DND-41 (cell line): ENCODE data around the gene STXBP5.

Source experiments
- ATAC-seq: fragments of 200-7000 bp; cut with Tn5 transposase; 3 replicates; pipeline ENCODE4 v1.9.1; 2021; ENCODE audit warnings: low read depth; ENCODE audit not compliant: insufficient read depth
- DNase-seq: peaks from one replicate; pipeline ENCODE4 v3.0.0-alpha.2; 2020
- H2AFZ ChIP-seq: 2 replicates; pipeline ENCODE4 v1.6.0; 2012; ENCODE audit warnings: low read depth, low read length
- H3K27ac ChIP-seq: 2 replicates; pipeline ENCODE4 v1.5.1; 2012; ENCODE audit warnings: low read length, inconsistent platforms
- H3K27me3 ChIP-seq: fragments of 200-600 bp; sonication (generic); 2 replicates; pipeline ENCODE4 v1.6.0; 2012; ENCODE audit warnings: low read length, mild to moderate bottlenecking, inconsistent platforms; ENCODE audit not compliant: insufficient read depth, poor library complexity
- H3K36me3 ChIP-seq: 2 replicates; pipeline ENCODE4 v1.5.1; 2012; ENCODE audit warnings: low read length, inconsistent platforms; ENCODE audit not compliant: insufficient read depth
- H3K4me1 ChIP-seq: 2 replicates; pipeline ENCODE4 v1.5.1; 2012; ENCODE audit warnings: mild to moderate bottlenecking, low read length; ENCODE audit not compliant: insufficient read depth
- H3K4me2 ChIP-seq: 2 replicates; pipeline ENCODE4 v1.6.0; 2012; ENCODE audit warnings: mild to moderate bottlenecking, moderate library complexity, low read length, inconsistent platforms; ENCODE audit not compliant: insufficient read depth
- H3K4me3 ChIP-seq, 2 experiments: fragments of 200-600 bp in 1 of 2; shearing (Covaris generic) in 1 of 2; 2 replicates each; pipeline ENCODE4 v1.5.1; 2012 to 2016; ENCODE audit warnings: inconsistent platforms in 2 of 2, low read length in 2 of 2, mild to moderate bottlenecking in 2 of 2, low read depth in 1 of 2, moderate library complexity in 1 of 2
- H3K79me2 ChIP-seq: 2 replicates; pipeline ENCODE4 v1.6.0; 2012; ENCODE audit warnings: low read length, inconsistent platforms; ENCODE audit not compliant: insufficient read depth
- H3K9ac ChIP-seq: 2 replicates; pipeline ENCODE4 v1.6.0; 2012; ENCODE audit warnings: low read depth, mild to moderate bottlenecking, inconsistent platforms, low read length, moderate library complexity
- H3K9me3 ChIP-seq: 2 replicates; pipeline ENCODE4 v1.5.1; 2012; ENCODE audit warnings: low read length, moderate library complexity, mild to moderate bottlenecking, inconsistent platforms; ENCODE audit not compliant: insufficient read depth, severe bottlenecking
- H4K20me1 ChIP-seq: 2 replicates; pipeline ENCODE4 v1.6.0; 2012; ENCODE audit warnings: low read length; ENCODE audit not compliant: insufficient read depth
- EZH2 ChIP-seq: IDR thresholded peaks from 3 replicates; pipeline ENCODE4 v1.6.1; 2012; ENCODE audit warnings: borderline replicate concordance, low read depth, mild to moderate bottlenecking, moderate library complexity, low read length, inconsistent platforms; ENCODE audit not compliant: severe bottlenecking
- TF ChIP-seq, protein P1 (sequence below): IDR thresholded peaks from 2 replicates; pipeline ENCODE4 v1.5.1; 2012; ENCODE audit warnings: borderline replicate concordance, low read length, moderate library complexity, mild to moderate bottlenecking; ENCODE audit not compliant: poor library complexity, severe bottlenecking; ENCODE audit errors: extremely low read depth

STXBP5 gene

DNA sequence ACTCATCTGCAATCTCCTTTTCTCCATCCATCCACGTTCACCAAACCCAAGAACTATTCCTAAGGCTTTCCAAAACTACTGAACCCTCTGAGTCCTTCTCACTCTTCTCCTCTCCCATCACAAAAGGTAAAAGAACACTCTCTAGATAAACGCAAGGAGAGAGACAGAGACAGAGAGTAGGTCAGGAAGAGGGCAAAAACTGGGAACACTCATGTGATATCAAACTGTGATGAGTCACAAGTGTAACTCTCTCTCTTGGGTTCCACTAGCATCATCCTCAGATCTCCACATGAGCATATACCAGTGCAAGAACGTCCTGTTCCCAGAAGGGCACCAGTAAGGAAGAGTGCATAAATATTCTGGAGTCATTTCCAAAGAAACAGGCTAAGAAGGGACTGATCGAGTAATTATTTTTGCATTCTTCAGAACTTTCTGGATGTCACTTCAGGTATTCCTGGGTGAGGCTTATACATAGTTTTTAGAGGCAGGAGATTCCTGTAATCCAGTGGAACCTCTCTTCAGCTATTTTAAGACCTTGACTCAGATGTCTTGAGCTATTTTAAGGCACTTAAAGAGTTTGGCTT, 47.3 kb upstream of the STXBP5 start:
- Histone ChIP-seq H3K4me3 (no peak overlapping the region), H3K4me2 (no peak overlapping the region), H2AFZ (no peak overlapping the region), H3K27me3 (peaks cover 4% of the 10 kb centered on the region), H3K9me3 (no peaks in the 10 kb centered on the region), H3K36me3 (no peaks in the 10 kb centered on the region), H3K27ac (no peak overlapping the region), H3K4me1 (no peaks in the 10 kb centered on the region), H3K79me2 (no peaks in the 10 kb centered on the region), H3K9ac (no peak overlapping the region), H4K20me1 (no peaks in the 10 kb centered on the region)
- no peak for DNase-seq
- ATAC-seq, result no peak
- TF ChIP-seq EZH2, result no peak
- TF ChIP-seq, protein P1, sequence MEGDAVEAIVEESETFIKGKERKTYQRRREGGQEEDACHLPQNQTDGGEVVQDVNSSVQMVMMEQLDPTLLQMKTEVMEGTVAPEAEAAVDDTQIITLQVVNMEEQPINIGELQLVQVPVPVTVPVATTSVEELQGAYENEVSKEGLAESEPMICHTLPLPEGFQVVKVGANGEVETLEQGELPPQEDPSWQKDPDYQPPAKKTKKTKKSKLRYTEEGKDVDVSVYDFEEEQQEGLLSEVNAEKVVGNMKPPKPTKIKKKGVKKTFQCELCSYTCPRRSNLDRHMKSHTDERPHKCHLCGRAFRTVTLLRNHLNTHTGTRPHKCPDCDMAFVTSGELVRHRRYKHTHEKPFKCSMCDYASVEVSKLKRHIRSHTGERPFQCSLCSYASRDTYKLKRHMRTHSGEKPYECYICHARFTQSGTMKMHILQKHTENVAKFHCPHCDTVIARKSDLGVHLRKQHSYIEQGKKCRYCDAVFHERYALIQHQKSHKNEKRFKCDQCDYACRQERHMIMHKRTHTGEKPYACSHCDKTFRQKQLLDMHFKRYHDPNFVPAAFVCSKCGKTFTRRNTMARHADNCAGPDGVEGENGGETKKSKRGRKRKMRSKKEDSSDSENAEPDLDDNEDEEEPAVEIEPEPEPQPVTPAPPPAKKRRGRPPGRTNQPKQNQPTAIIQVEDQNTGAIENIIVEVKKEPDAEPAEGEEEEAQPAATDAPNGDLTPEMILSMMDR, result no peak

DNA sequence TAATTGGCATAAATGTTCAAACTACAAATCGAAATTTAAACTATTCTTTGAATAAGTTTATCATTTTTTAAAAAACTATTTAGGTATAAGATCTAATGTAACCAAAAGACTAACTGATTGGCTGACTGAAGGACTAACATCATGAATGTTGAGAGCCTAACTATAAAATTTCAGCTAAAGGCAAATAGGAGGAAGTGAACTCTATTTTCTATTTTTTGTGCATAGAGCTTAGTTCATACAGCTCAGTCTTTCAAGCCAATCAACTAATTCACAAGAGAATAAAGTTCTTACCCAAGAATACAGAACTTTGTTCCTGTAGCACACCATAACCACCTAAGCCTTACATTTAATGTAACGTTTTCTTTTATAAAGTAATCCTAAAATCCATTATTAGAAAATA, 46.3 kb upstream of the STXBP5 start:
- DNase-seq (no peak), ATAC-seq (no peak)
- Histone ChIP-seq H3K4me1 (no peaks in the 10 kb centered on the region), H3K9me3 (no peaks in the 10 kb centered on the region), H4K20me1 (no peaks in the 10 kb centered on the region), H3K27me3 (peaks cover 4% of the 10 kb centered on the region), H2AFZ (no peak overlapping the region), H3K79me2 (no peaks in the 10 kb centered on the region), H3K4me2 (no peak overlapping the region), H3K4me3 (no peak overlapping the region), H3K27ac (no peak overlapping the region), H3K36me3 (no peaks in the 10 kb centered on the region), H3K9ac (no peak overlapping the region)
- TF ChIP-seq, protein P1, result no peak
- no peak for TF ChIP-seq EZH2

DNA sequence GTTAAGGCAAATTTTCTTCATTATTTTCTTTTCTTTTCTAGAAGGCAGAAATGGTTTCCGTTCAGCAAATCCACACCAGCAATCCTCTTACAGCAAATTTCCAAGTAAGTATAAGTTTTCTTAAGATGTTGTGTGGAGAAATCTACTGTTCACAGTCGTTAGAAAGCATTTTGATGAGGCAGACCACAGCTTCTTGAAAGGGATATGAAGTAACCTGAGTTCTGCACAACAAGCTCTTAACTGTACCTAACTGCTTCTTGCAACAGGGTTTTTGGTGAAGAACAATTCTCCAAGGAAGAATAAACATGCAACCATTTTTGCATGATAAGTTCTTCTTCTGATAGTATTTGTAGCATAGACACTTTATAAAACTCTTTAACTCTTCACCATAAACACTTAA, 45.3 kb upstream of the STXBP5 start:
- Histone ChIP-seq H4K20me1 (no peaks in the 10 kb centered on the region), H3K9ac (no peak overlapping the region), H3K27me3 (peaks cover 4% of the 10 kb centered on the region), H3K4me1 (no peaks in the 10 kb centered on the region), H3K79me2 (no peaks in the 10 kb centered on the region), H3K36me3 (no peaks in the 10 kb centered on the region), H2AFZ (no peak overlapping the region), H3K4me2 (no peak overlapping the region), H3K27ac (no peak overlapping the region), H3K9me3 (no peaks in the 10 kb centered on the region), H3K4me3 (no peak overlapping the region)
- ATAC-seq (no peak), DNase-seq (no peak)
- TF ChIP-seq, protein P1, result no peak
- TF ChIP-seq EZH2, result no peak
